ENCODE data around the gene OSBPL3. TPM values are rescaled to one million over a fixed set of nuclear protein-coding genes. Genes with fewer than 3 reads are reported as not detected.

Gene OSBPL3
- polyA plus RNA-seq, 1 donor from 2014 or later = 0.26 TPM

DNA sequence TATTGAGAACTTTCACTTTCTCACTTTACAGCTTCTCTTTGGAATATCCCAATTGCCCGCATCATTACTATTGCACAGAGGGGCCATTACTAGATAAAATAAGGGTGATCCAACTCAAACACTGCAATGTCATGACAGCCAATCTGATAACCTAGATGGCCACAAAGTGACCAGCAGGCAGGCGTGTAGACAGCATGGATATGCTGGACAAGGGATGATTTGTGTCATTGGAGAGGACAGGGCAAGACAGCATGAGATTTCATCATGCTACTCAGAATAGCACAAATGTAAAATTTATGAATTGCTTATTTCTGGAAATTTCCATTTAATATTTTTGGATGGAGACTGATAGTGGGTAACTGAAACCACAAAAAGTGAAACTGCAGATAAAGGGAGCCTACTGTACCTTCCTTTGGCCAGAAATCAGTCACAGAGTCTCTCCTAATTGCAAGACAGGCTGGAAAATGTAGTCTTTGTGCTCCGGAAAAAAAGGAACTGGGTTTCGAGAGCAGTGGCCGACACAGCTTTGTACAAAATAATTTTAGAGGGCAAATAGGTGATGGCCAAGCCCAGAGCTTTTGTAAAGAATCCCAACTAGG lies 216.6 kb downstream of the OSBPL3 start:
- Histone ChIP-seq H3K9me2 (ENCODE audit: insufficient read depth, low read length) (no peaks in the 10 kb centered on the region), H3K36me3 (ENCODE audit: insufficient read depth, low read length) (no peaks in the 10 kb centered on the region), H3K27me3 (ENCODE audit: insufficient read depth, low read depth, low read length) (no peaks in the 10 kb centered on the region), H3K9ac (ENCODE audit: low read length) (no peak overlapping the region), H3K4me3 (ENCODE audit: low read length) (no peak overlapping the region), H3K27ac (ENCODE audit: low read length) (no peak overlapping the region), H3K4me2 (ENCODE audit: low read length) (no peak overlapping the region), H2AFZ (ENCODE audit: low read depth, low read length) (no peak overlapping the region), H3K9me3 (ENCODE audit: low read length) (no peaks in the 10 kb centered on the region), H4K20me1 (ENCODE audit: insufficient read depth) (no peaks in the 10 kb centered on the region), H3F3A (ENCODE audit: insufficient read depth, low read length, poor library complexity, severe bottlenecking) (no peaks in the 10 kb centered on the region), H3K79me2 (replicated peaks; ENCODE audit: insufficient read depth, low read length) (no peaks in the 10 kb centered on the region)
- TF ChIP-seq, protein P1, sequence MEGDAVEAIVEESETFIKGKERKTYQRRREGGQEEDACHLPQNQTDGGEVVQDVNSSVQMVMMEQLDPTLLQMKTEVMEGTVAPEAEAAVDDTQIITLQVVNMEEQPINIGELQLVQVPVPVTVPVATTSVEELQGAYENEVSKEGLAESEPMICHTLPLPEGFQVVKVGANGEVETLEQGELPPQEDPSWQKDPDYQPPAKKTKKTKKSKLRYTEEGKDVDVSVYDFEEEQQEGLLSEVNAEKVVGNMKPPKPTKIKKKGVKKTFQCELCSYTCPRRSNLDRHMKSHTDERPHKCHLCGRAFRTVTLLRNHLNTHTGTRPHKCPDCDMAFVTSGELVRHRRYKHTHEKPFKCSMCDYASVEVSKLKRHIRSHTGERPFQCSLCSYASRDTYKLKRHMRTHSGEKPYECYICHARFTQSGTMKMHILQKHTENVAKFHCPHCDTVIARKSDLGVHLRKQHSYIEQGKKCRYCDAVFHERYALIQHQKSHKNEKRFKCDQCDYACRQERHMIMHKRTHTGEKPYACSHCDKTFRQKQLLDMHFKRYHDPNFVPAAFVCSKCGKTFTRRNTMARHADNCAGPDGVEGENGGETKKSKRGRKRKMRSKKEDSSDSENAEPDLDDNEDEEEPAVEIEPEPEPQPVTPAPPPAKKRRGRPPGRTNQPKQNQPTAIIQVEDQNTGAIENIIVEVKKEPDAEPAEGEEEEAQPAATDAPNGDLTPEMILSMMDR (IDR thresholded peaks at IDR 0.05; ENCODE audit: poor library complexity, severe bottlenecking) = no peak
- TF ChIP-seq POLR2AphosphoS5 (IDR thresholded peaks at IDR 0.05) (no peak), EZH2 (IDR thresholded peaks at IDR 0.05; ENCODE audit: borderline replicate concordance, insufficient read depth, low read length, poor library complexity, severe bottlenecking) (no peak), TAF1 (IDR thresholded peaks at IDR 0.05; ENCODE audit: low read depth) (no peak), RAD21 (conservative IDR thresholded peaks at IDR 0.05) (no peak), EP300 (conservative IDR thresholded peaks at IDR 0.05; ENCODE audit: poor library complexity, severe bottlenecking) (no peak), SMC3 (conservative IDR thresholded peaks at IDR 0.05; ENCODE audit: poor library complexity) (no peak), MXI1 (conservative IDR thresholded peaks at IDR 0.05; ENCODE audit: poor library complexity, severe bottlenecking) (no peak)
- TF ChIP-seq, protein P2, sequence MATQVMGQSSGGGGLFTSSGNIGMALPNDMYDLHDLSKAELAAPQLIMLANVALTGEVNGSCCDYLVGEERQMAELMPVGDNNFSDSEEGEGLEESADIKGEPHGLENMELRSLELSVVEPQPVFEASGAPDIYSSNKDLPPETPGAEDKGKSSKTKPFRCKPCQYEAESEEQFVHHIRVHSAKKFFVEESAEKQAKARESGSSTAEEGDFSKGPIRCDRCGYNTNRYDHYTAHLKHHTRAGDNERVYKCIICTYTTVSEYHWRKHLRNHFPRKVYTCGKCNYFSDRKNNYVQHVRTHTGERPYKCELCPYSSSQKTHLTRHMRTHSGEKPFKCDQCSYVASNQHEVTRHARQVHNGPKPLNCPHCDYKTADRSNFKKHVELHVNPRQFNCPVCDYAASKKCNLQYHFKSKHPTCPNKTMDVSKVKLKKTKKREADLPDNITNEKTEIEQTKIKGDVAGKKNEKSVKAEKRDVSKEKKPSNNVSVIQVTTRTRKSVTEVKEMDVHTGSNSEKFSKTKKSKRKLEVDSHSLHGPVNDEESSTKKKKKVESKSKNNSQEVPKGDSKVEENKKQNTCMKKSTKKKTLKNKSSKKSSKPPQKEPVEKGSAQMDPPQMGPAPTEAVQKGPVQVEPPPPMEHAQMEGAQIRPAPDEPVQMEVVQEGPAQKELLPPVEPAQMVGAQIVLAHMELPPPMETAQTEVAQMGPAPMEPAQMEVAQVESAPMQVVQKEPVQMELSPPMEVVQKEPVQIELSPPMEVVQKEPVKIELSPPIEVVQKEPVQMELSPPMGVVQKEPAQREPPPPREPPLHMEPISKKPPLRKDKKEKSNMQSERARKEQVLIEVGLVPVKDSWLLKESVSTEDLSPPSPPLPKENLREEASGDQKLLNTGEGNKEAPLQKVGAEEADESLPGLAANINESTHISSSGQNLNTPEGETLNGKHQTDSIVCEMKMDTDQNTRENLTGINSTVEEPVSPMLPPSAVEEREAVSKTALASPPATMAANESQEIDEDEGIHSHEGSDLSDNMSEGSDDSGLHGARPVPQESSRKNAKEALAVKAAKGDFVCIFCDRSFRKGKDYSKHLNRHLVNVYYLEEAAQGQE (IDR thresholded peaks at IDR 0.05; ENCODE audit: borderline replicate concordance) = no peak

DNA sequence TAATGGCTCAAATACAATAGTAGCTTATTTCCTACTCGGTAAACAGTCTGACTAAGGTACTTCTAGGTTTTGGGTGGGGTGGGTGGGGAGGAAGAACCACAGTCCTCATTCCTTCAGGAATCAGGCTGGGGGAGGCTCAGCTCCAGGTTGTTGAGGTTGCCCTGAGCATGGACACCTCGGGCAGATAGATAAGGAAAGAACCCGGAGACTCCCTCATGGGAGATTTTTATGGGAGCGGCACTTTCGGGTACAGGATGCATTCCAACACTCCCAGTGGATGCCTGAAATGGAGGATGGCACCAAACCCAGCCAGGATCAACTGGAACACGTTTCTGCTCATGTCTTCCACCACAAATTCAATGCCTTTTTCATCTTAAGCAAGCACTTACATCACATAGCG lies 217.2 kb downstream of the OSBPL3 start:
- H3K9ac ChIP-seq (ENCODE audit: low read length) = no peak overlapping the region
- TF ChIP-seq RAD21 (conservative IDR thresholded peaks at IDR 0.05) (no peak), EP300 (conservative IDR thresholded peaks at IDR 0.05; ENCODE audit: poor library complexity, severe bottlenecking) (no peak), EZH2 (IDR thresholded peaks at IDR 0.05; ENCODE audit: borderline replicate concordance, insufficient read depth, low read length, poor library complexity, severe bottlenecking) (no peak), MXI1 (conservative IDR thresholded peaks at IDR 0.05; ENCODE audit: poor library complexity, severe bottlenecking) (no peak), POLR2AphosphoS5 (IDR thresholded peaks at IDR 0.05) (no peak), SMC3 (conservative IDR thresholded peaks at IDR 0.05; ENCODE audit: poor library complexity) (no peak), TAF1 (IDR thresholded peaks at IDR 0.05; ENCODE audit: low read depth) (no peak)
- TF ChIP-seq, protein P2 (IDR thresholded peaks at IDR 0.05; ENCODE audit: borderline replicate concordance) = no peak
- TF ChIP-seq, protein P1 (IDR thresholded peaks at IDR 0.05; ENCODE audit: poor library complexity, severe bottlenecking) = no peak
- no peak overlapping the region for H2AFZ ChIP-seq (ENCODE audit: low read depth, low read length)
- no peaks in the 10 kb centered on the region for H3K9me3 ChIP-seq (ENCODE audit: low read length)
- no peaks in the 10 kb centered on the region for H3F3A ChIP-seq (ENCODE audit: insufficient read depth, low read length, poor library complexity, severe bottlenecking)
- no peaks in the 10 kb centered on the region for H3K27me3 ChIP-seq (ENCODE audit: insufficient read depth, low read depth, low read length)
- no peaks in the 10 kb centered on the region for H4K20me1 ChIP-seq (ENCODE audit: insufficient read depth)
- H3K4me3 ChIP-seq (ENCODE audit: low read length) = no peak overlapping the region
- H3K79me2 ChIP-seq (replicated peaks; ENCODE audit: insufficient read depth, low read length) = no peaks in the 10 kb centered on the region
- H3K9me2 ChIP-seq (ENCODE audit: insufficient read depth, low read length) = no peaks in the 10 kb centered on the region
- no peak overlapping the region for H3K27ac ChIP-seq (ENCODE audit: low read length)
- H3K36me3 ChIP-seq (ENCODE audit: insufficient read depth, low read length) = no peaks in the 10 kb centered on the region
- H3K4me2 ChIP-seq (ENCODE audit: low read length) = no peak overlapping the region

Measured in neural cell (in vitro differentiated cells).